ENCODE measurements around the gene CSRP1.

DNA sequence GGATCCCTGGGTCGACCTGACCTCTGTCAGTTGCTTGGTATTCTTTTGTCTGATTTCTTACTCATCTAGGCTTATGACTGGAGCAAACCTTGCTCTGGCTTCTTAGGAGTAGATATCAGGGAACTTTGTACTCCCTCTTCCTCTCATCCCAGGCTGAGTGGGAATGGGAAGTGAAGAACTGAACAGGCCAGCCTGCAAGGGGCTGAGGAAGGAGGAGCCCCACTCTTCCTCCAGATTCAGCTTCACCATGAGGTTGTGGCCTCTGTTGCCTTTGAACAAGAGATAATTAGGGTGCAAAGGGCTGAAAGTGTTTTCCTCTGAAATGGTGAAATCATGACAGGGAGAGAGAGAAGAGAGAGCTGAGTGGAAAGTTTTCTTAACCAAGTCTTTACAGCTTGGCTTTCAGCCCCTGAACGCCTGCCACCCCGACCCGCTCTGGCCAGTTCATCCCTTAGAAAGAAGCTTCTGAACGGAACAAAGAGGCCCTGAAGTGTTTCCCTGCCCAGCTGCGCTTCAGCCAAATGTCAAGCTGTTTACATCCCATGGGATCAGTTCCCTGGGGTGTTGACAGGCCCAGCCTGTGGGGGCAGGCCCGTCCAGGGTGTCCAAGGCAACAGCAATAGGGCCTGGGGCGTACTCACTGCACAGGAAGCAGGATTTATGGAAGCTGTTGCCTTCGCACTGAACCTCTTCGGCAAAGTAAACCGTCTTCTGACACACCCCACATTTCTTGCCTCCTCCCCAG is 11.2 kb downstream of the CSRP1 start:
- TF ChIP-seq POLR2A (IDR thresholded peaks at IDR 0.05; ENCODE audit: low read length) (no peak), E2F6 (IDR thresholded peaks at IDR 0.05; ENCODE audit: borderline replicate concordance, low read depth) (no peak), PBX3 (IDR thresholded peaks at IDR 0.05) (no peak), ZFP36 (IDR thresholded peaks at IDR 0.05; ENCODE audit: borderline replicate concordance, partially characterized antibody) (no peak), RCOR1 (IDR thresholded peaks at IDR 0.05; ENCODE audit: low read depth, low read length) (no peak), ZNF302 (CRISPR knock-in tag; IDR thresholded peaks at IDR 0.05) (no peak), EP300 (IDR thresholded peaks at IDR 0.05) (no peak), CEBPB (IDR thresholded peaks at IDR 0.05) (no peak), HES2 (IDR thresholded peaks at IDR 0.05) (no peak), RFX5 (IDR thresholded peaks at IDR 0.05) (no peak)
- TF ChIP-seq, protein P1, sequence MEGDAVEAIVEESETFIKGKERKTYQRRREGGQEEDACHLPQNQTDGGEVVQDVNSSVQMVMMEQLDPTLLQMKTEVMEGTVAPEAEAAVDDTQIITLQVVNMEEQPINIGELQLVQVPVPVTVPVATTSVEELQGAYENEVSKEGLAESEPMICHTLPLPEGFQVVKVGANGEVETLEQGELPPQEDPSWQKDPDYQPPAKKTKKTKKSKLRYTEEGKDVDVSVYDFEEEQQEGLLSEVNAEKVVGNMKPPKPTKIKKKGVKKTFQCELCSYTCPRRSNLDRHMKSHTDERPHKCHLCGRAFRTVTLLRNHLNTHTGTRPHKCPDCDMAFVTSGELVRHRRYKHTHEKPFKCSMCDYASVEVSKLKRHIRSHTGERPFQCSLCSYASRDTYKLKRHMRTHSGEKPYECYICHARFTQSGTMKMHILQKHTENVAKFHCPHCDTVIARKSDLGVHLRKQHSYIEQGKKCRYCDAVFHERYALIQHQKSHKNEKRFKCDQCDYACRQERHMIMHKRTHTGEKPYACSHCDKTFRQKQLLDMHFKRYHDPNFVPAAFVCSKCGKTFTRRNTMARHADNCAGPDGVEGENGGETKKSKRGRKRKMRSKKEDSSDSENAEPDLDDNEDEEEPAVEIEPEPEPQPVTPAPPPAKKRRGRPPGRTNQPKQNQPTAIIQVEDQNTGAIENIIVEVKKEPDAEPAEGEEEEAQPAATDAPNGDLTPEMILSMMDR (IDR thresholded peaks at IDR 0.05) = no peak
- TF ChIP-seq, protein P2, sequence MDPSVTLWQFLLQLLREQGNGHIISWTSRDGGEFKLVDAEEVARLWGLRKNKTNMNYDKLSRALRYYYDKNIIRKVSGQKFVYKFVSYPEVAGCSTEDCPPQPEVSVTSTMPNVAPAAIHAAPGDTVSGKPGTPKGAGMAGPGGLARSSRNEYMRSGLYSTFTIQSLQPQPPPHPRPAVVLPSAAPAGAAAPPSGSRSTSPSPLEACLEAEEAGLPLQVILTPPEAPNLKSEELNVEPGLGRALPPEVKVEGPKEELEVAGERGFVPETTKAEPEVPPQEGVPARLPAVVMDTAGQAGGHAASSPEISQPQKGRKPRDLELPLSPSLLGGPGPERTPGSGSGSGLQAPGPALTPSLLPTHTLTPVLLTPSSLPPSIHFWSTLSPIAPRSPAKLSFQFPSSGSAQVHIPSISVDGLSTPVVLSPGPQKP (IDR thresholded peaks at IDR 0.05; ENCODE audit: low read depth, low read length) = no peak
- TF ChIP-seq, protein P3, sequence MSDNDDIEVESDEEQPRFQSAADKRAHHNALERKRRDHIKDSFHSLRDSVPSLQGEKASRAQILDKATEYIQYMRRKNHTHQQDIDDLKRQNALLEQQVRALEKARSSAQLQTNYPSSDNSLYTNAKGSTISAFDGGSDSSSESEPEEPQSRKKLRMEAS (IDR thresholded peaks at IDR 0.05) = no peak
